ENCODE measurements around the gene USP25.

The USP25 gene

GRCh38 chr21:15768045-15768601 is 38.3 kb downstream of the USP25 start:
- DNase-seq: no peak

GRCh38 chr21:15768853-15769252 is 39.1 kb downstream of the USP25 start:
- no peak for DNase-seq

GRCh38 chr21:15771311-15771710 is 41.5 kb downstream of the USP25 start:
- no peak for DNase-seq

- DNase-seq: no peak
Measured at GRCh38 chr21:15772654-15773053, 42.9 kb downstream of the USP25 start.

- DNase-seq: no peak
Measured at GRCh38 chr21:15774590-15774989, 44.8 kb downstream of the USP25 start.

GRCh38 chr21:15775291-15775690 is 45.5 kb downstream of the USP25 start:
- DNase-seq: no peak

GRCh38 chr21:15775981-15776380 is 46.2 kb downstream of the USP25 start:
- DNase-seq: no peak

GRCh38 chr21:15776818-15777217 is 47.0 kb downstream of the USP25 start:
- no peak for DNase-seq

GRCh38 chr21:15781986-15782385 is 52.2 kb downstream of the USP25 start:
- no peak for DNase-seq

- no peak for DNase-seq
Measured at GRCh38 chr21:15788847-15789523, 59.2 kb downstream of the USP25 start.

- no peak for DNase-seq
Measured at GRCh38 chr21:15793109-15793508, 63.3 kb downstream of the USP25 start.

GRCh38 chr21:15793550-15794235 is 63.9 kb downstream of the USP25 start:
- no peak for DNase-seq

- no peak for DNase-seq
Measured at GRCh38 chr21:15794277-15794912, 64.6 kb downstream of the USP25 start.

- no peak for DNase-seq
Measured at GRCh38 chr21:15795533-15795932, 65.8 kb downstream of the USP25 start.

GRCh38 chr21:15797577-15798363 is 68.0 kb downstream of the USP25 start:
- no peak for DNase-seq

- DNase-seq: no peak
Measured at GRCh38 chr21:15801352-15801863, 71.6 kb downstream of the USP25 start.

GRCh38 chr21:15804247-15805005 is 74.6 kb downstream of the USP25 start:
- no peak for DNase-seq

- no peak for DNase-seq
Measured at GRCh38 chr21:15809065-15809464, 79.3 kb downstream of the USP25 start.

GRCh38 chr21:15809818-15810217 is 80.0 kb downstream of the USP25 start:
- DNase-seq: no peak

- DNase-seq: no peak
Measured at GRCh38 chr21:15815285-15815684, 85.5 kb downstream of the USP25 start.

GRCh38 chr21:15820327-15820726 is 90.5 kb downstream of the USP25 start:
- DNase-seq: no peak

GRCh38 chr21:15820852-15821379 is 91.1 kb downstream of the USP25 start:
- no peak for DNase-seq
